K562 (cell line): ENCODE measurements around the gene ABHD16A. TPM values are rescaled to one million over a fixed set of nuclear protein-coding genes. Genes with fewer than 3 reads are reported as not detected.
A peak's percentile ranks its signal among the peaks of the same experiment; 100 is the strongest.

Experiments used
- DLX4 ChIP-seq: fragments of 250-450 bp; sonication (Bioruptor Pico); IDR thresholded peaks from 2 replicates; pipeline ENCODE4 v1.6.1; 2021; ENCODE audit warnings: mild to moderate bottlenecking
- HDGF ChIP-seq: fragments of 450-650 bp; IDR thresholded peaks from 2 replicates; pipeline ENCODE4 v1.6.1; 2016
- NR2F6 ChIP-seq: fragments of 450-650 bp; formaldehyde crosslinking; IDR thresholded peaks from 2 replicates; pipeline ENCODE4 v1.4.0; 2020; ENCODE audit warnings: mild to moderate bottlenecking
- RAD51 ChIP-seq: fragments of 450-650 bp; IDR thresholded peaks from 2 replicates; pipeline ENCODE4 v1.7.1; 2016; ENCODE audit warnings: low read depth, mild to moderate bottlenecking, borderline replicate concordance
- ZNF57 ChIP-seq: fragments of 450-650 bp; formaldehyde crosslinking; IDR thresholded peaks from 2 replicates; pipeline ENCODE4 v1.4.0; 2020; ENCODE audit warnings: mild to moderate bottlenecking, moderate library complexity
- ZNF592 ChIP-seq: fragments of 450-650 bp; IDR thresholded peaks from 2 replicates; pipeline ENCODE4 v1.6.1; 2017; ENCODE audit warnings: antibody characterized with exemption, mild to moderate bottlenecking
- polyA plus RNA-seq, 8 experiments: library from polyadenylated mRNA; depleted of rRNA in 4 of 8; stranded (reverse) in 5 of 8; unstranded in 3 of 8; fragments of >200 nt; fragmentation: Nextera tagmentation in 2 of 8; fragmentation: Illumina TruSeq in 1 of 8; extraction: Ambion mirVana in 2 of 8; extraction: Trizol in 1 of 8; gene quantifications; 2 replicates each; pipeline versions ENCODE4 v1.2.1 to v1.2.3, GENCODE V29; 2011 to 2014; ENCODE audit warnings: inconsistent platforms in 1 of 8, missing spikeins in 1 of 8
- total RNA-seq, 7 experiments: library from RNA; depleted of rRNA in 6 of 7; stranded (reverse); fragments of >200 nt in 6 of 7; fragmentation: Illumina TruSeq in 2 of 7; extraction: Trizol in 2 of 7; gene quantifications; 2 replicates each; pipeline versions ENCODE4 v1.2.1 to v1.2.3, GENCODE V29; 2011 to 2021; ENCODE audit warnings: low replicate concordance in 1 of 7
- TF ChIP-seq, protein P1 (sequence below), 2 experiments: fragments of 450-650 bp in 1 of 2; sonication (generic) in 1 of 2; formaldehyde crosslinking in 1 of 2; IDR thresholded peaks in 1 of 2; conservative IDR thresholded peaks in 1 of 2; 2 replicates each; pipeline versions ENCODE4 v1.6.1 to v1.8.1; 2016 to 2023; ENCODE audit warnings: mild to moderate bottlenecking in 2 of 2, moderate library complexity in 2 of 2, inconsistent platforms in 1 of 2, missing genetic modification reagents in 1 of 2
- TF ChIP-seq, protein P2 (sequence below): fragments of 450-650 bp; IDR thresholded peaks from 2 replicates; pipeline ENCODE4 v1.7.1; 2018; ENCODE audit warnings: mild to moderate bottlenecking, low read depth; ENCODE audit not compliant: partially characterized antibody

Gene ABHD16A
- total and polyA plus RNA-seq, 9 of the 15 experiments (the other 6 are each of a cell fraction or from before 2014, with no cell fraction given) = 25.8 to 120 (median 81.6) TPM

DNA sequence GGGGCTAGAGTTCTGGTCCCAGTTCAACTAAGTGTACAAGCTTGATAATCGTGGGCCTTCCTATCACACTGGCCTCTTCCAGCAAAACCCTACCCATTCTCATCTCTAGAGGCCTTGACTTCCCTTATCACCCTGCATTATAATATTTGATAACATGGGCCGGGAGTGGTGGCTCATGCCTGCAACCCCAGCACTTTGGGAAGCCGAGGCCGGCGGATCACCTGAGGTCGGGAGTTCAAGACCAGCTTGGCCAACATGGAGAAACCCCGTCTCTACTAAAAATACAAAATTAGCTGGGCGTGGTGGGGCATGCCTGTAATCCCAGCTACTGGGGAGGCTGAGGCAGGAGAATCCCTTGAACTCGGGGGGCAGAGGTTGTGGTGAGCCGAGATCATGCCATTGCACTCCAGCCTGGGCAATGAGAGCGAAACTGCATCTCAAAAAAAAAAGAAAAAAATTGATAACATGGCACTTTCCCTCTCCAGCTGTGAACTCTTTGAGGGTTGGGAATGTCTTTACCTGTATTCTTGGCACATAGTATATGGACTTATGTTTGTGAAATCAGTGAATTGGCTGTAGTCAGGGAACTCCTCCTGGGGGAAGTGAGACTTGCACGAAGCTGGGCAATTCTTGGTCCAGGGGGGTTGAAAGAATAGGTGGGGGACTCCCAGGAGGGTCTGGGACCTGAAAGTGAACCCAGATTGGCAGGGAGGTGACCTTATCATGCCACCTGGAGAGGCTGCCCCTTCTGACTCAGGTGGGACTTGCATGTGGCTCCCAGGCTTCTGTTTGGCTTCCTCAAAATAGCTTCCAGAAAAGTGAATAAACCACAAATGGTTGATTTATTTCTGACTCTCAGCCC is 41.6 kb downstream of the ABHD16A start (continued):
- TF ChIP-seq, protein P1, sequence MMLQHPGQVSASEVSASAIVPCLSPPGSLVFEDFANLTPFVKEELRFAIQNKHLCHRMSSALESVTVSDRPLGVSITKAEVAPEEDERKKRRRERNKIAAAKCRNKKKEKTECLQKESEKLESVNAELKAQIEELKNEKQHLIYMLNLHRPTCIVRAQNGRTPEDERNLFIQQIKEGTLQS (IDR thresholded peaks at IDR 0.05) = no peak
- TF ChIP-seq, protein P1 (CRISPR knock-in tag; conservative IDR thresholded peaks at IDR 0.05) = peak; percentile 63; the same call in 1 of the 2 replicates
- no peak for TF ChIP-seq RAD51
- TF ChIP-seq ZNF57 = no peak
- TF ChIP-seq ZNF592 = no peak
- peak; percentile 22; the same call in 1 of the 2 replicates for TF ChIP-seq HDGF
- no peak for TF ChIP-seq DLX4 (CRISPR knock-in tag)
- TF ChIP-seq, protein P2, sequence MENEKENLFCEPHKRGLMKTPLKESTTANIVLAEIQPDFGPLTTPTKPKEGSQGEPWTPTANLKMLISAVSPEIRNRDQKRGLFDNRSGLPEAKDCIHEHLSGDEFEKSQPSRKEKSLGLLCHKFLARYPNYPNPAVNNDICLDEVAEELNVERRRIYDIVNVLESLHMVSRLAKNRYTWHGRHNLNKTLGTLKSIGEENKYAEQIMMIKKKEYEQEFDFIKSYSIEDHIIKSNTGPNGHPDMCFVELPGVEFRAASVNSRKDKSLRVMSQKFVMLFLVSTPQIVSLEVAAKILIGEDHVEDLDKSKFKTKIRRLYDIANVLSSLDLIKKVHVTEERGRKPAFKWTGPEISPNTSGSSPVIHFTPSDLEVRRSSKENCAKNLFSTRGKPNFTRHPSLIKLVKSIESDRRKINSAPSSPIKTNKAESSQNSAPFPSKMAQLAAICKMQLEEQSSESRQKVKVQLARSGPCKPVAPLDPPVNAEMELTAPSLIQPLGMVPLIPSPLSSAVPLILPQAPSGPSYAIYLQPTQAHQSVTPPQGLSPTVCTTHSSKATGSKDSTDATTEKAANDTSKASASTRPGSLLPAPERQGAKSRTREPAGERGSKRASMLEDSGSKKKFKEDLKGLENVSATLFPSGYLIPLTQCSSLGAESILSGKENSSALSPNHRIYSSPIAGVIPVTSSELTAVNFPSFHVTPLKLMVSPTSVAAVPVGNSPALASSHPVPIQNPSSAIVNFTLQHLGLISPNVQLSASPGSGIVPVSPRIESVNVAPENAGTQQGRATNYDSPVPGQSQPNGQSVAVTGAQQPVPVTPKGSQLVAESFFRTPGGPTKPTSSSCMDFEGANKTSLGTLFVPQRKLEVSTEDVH = no peak
- TF ChIP-seq NR2F6 (CRISPR knock-in tag) = no peak; the same call in 1 of the 2 replicates
